HEK293T (cell line): Measurements from ENCODE around the gene PARVA.
"Not testable (repeated sequence)": the region's sequence is repeated elsewhere in the genome, so short reads cannot be mapped to it uniquely, and the experiment has no call there.

Source experiments
- CTCF ChIA-PET: fragments of 350-600 bp; formaldehyde crosslinking; extraction: SDS; loops from one replicate; lab custom pipeline; 2021; ENCODE audit warnings: antibody characterized with exemption, inconsistent platforms; lab: Yijun Ruan, JAX
- POLR2A ChIA-PET: fragments of 350-600 bp; formaldehyde crosslinking; extraction: SDS; loops from one replicate; lab custom pipeline; 2020; ENCODE audit warnings: antibody characterized with exemption, inconsistent platforms; lab: Yijun Ruan, JAX
- DNase-seq: peaks from one replicate; pipeline ENCODE4 v3.0.0; 2012; ENCODE audit warnings: mixed read lengths; ENCODE audit errors: extremely low spot score
- ARNT ChIP-seq: fragments of 450-650 bp; IDR thresholded peaks from 2 replicates; pipeline ENCODE4 v1.6.1; 2017; ENCODE audit warnings: mild to moderate bottlenecking
- BHLHE40 ChIP-seq: fragments of 450-650 bp; IDR thresholded peaks from 2 replicates; pipeline ENCODE4 v1.6.1; 2016; ENCODE audit warnings: mild to moderate bottlenecking, moderate library complexity, borderline replicate concordance
- CTBP1 ChIP-seq: fragments of 450-650 bp; IDR thresholded peaks from 2 replicates; pipeline ENCODE4 v1.6.1; 2016; ENCODE audit warnings: borderline replicate concordance
- ELF4 ChIP-seq: fragments of 450-650 bp; IDR thresholded peaks from 2 replicates; pipeline ENCODE4 v1.6.1; 2017; ENCODE audit warnings: antibody characterized with exemption
- FOXA1 ChIP-seq: fragments of 450-650 bp; IDR thresholded peaks from 2 replicates; pipeline ENCODE4 v1.6.1; 2016; ENCODE audit warnings: mild to moderate bottlenecking
- FOXK2 ChIP-seq: fragments of 450-650 bp; IDR thresholded peaks from 2 replicates; pipeline ENCODE4 v1.6.1; 2016; ENCODE audit warnings: mild to moderate bottlenecking
- FOXM1 ChIP-seq: fragments of 450-650 bp; IDR thresholded peaks from 2 replicates; pipeline ENCODE4 v1.6.1; 2017; ENCODE audit warnings: mild to moderate bottlenecking, borderline replicate concordance
- HDGF ChIP-seq: fragments of 450-650 bp; IDR thresholded peaks from 2 replicates; pipeline ENCODE4 v1.6.1; 2017; ENCODE audit warnings: antibody characterized with exemption, borderline replicate concordance
- L3MBTL2 ChIP-seq: fragments of 450-650 bp; conservative IDR thresholded peaks from 2 replicates; pipeline ENCODE4 v1.6.1; 2016; ENCODE audit warnings: mild to moderate bottlenecking
- LEF1 ChIP-seq: fragments of 450-650 bp; IDR thresholded peaks from 2 replicates; pipeline ENCODE4 v1.6.1; 2017; ENCODE audit warnings: mild to moderate bottlenecking, borderline replicate concordance
- NFRKB ChIP-seq: fragments of 450-650 bp; IDR thresholded peaks from 2 replicates; pipeline ENCODE4 v1.6.1; 2016; ENCODE audit warnings: mild to moderate bottlenecking, moderate library complexity
- PKNOX1 ChIP-seq: fragments of 450-650 bp; IDR thresholded peaks from 2 replicates; pipeline ENCODE4 v1.6.1; 2016
- SP1 ChIP-seq: fragments of 450-650 bp; IDR thresholded peaks from 2 replicates; pipeline ENCODE4 v1.6.1; 2017
- SUZ12 ChIP-seq: fragments of 450-650 bp; IDR thresholded peaks from 2 replicates; pipeline ENCODE4 v1.6.1; 2016; ENCODE audit warnings: mild to moderate bottlenecking
- TARDBP ChIP-seq: fragments of 450-650 bp; IDR thresholded peaks from 2 replicates; pipeline ENCODE4 v1.6.1; 2016
- ZNF384 ChIP-seq: fragments of 450-650 bp; IDR thresholded peaks from 2 replicates; pipeline ENCODE4 v1.6.1; 2016

PARVA gene

GRCh38 chr11:12343526-12343925 is 33.8 kb upstream of the PARVA start:
- DNase-seq, result no peak
- ChIA-PET CTCF (interaction anchor here (1.7 kb wide), 1 partner anchor 13 kb away, joined by 5 read pairs; no protein-coding TSS in a partner anchor), POLR2A (no interaction called here)
- TF ChIP-seq FOXK2, result no peak
- no peak for TF ChIP-seq ARNT
- no peak for TF ChIP-seq L3MBTL2
- no peak for TF ChIP-seq ELF4
- no peak for TF ChIP-seq FOXM1
- TF ChIP-seq BHLHE40, result no peak
- TF ChIP-seq SP1, result no peak
- TF ChIP-seq LEF1, result no peak
- no peak for TF ChIP-seq ZNF384
- no peak for TF ChIP-seq HDGF
- TF ChIP-seq NFRKB, result no peak
- no peak for TF ChIP-seq CTBP1
- TF ChIP-seq TARDBP, result no peak
- TF ChIP-seq FOXA1, result no peak
- no peak for TF ChIP-seq PKNOX1
- TF ChIP-seq SUZ12, result no peak

DNA sequence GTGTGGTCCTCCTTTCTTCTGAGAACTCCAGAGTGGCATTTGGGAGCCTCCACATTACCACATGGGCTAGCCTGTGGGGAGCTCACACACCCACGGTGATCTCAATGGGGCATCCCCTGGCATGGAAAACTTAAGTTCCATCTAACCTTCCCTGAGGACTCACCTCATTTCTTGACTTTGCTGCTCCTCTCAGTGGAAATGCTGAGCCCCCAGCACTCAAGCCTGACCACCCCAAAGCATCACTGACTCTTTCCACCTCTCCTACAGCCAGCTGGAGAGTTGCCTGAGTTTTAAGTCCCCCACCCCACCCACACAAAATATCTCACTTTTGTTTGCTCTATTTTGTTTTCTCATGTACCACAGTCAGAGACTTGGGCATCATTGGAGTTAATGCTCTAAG is 23.8 kb upstream of the PARVA start:
- no peak for DNase-seq
- CTCF ChIA-PET, result no interaction called here

GRCh38 chr11:12354750-12355545 is 22.4 kb upstream of the PARVA start:
- CTCF ChIA-PET, result no interaction called here
- TF ChIP-seq FOXA1 (no peak), TARDBP (no peak), NFRKB (no peak), HDGF (no peak), ARNT (no peak), SUZ12 (no peak), LEF1 (no peak), ELF4 (no peak), PKNOX1 (no peak), ZNF384 (no peak), CTBP1 (no peak), FOXK2 (no peak), FOXM1 (no peak), SP1 (no peak), L3MBTL2 (no peak)
- no peak for DNase-seq

More for the DNA sequence above, 23.8 kb upstream of the PARVA start:
- POLR2A ChIA-PET, result no interaction called here
- no peak for TF ChIP-seq SP1
- TF ChIP-seq L3MBTL2, result no peak
- no peak for TF ChIP-seq TARDBP

GRCh38 chr11:12356944-12357655 is 20.3 kb upstream of the PARVA start:
- no peak for DNase-seq
- CTCF ChIA-PET, result no interaction called here
- POLR2A ChIA-PET, result no interaction called here
- TF ChIP-seq L3MBTL2, result no peak
- no peak for TF ChIP-seq NFRKB
- TF ChIP-seq FOXA1, result no peak
- TF ChIP-seq TARDBP, result no peak
- TF ChIP-seq LEF1, result no peak
- no peak for TF ChIP-seq ARNT
- TF ChIP-seq HDGF, result no peak

More at GRCh38 chr11:12354750-12355545, 22.4 kb upstream of the PARVA start:
- POLR2A ChIA-PET, result no interaction called here

DNA sequence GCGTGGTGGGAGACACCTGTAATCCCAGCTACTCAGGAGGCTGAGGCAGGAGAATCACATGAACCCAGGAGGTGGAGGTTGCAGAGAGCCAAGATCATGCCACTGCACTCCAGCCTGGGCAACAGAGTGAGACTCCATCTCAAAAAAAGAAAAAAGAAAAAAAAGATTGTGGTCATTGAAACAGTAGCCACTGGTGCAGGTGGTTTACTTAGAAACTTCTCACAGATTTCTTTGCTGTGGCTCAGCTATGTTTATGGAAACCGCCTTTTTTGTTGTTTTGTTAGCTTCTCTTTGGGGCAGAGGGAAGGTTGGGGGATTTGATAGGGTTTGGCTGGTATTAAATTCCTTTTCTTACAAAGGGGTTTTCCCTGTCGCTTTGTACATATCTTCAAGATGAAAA is 19.7 kb upstream of the PARVA start:
- DNase-seq, POLR2A ChIA-PET, CTCF ChIA-PET: not testable (repeated sequence)

GRCh38 chr11:12358302-12359188 is 18.8 kb upstream of the PARVA start:
- TF ChIP-seq SUZ12, result no peak
- no peak for TF ChIP-seq ZNF384
- TF ChIP-seq CTBP1, result no peak
- TF ChIP-seq FOXA1, result no peak
- ChIA-PET POLR2A (no interaction called here), CTCF (no interaction called here)
- no peak for DNase-seq

- ChIA-PET CTCF (no interaction called here), POLR2A (no interaction called here)
- DNase-seq, result no peak
- TF ChIP-seq SUZ12 (no peak), FOXM1 (no peak), SP1 (no peak), CTBP1 (no peak), FOXA1 (no peak), FOXK2 (no peak), TARDBP (no peak), ARNT (no peak), ZNF384 (no peak), HDGF (no peak), ELF4 (no peak), L3MBTL2 (no peak), NFRKB (no peak), LEF1 (no peak), BHLHE40 (no peak), PKNOX1 (no peak)
These were observed 17.6 kb upstream of the PARVA start for GRCh38 chr11:12359761-12360160.
